Loucy (cell line): ENCODE results near the gene MEIKIN.

Experiments
- H2AFZ ChIP-seq: fragments of 200-600 bp; sonication (generic); 2 replicates; pipeline ENCODE4 v1.6.0; 2016; ENCODE audit warnings: antibody characterized with exemption, mild to moderate bottlenecking, low read length, moderate library complexity
- H3F3A ChIP-seq: fragments of 200-600 bp; 2 replicates; pipeline ENCODE4 v1.6.0; 2016; ENCODE audit warnings: antibody characterized with exemption, low read depth, mild to moderate bottlenecking
- H3K27me3 ChIP-seq: fragments of 200-600 bp; sonication (generic); 2 replicates; pipeline ENCODE4 v1.6.1; 2014; ENCODE audit warnings: low read length, mild to moderate bottlenecking; ENCODE audit not compliant: insufficient read depth, poor library complexity, severe bottlenecking
- H3K36me3 ChIP-seq: fragments of 200-600 bp; sonication (generic); 2 replicates; pipeline ENCODE4 v1.6.1; 2016; ENCODE audit warnings: low read length; ENCODE audit not compliant: insufficient read depth
- H3K4me1 ChIP-seq: fragments of 200-600 bp; sonication (generic); 2 replicates; pipeline ENCODE4 v1.5.1; 2014; ENCODE audit warnings: low read length, mild to moderate bottlenecking; ENCODE audit not compliant: insufficient read depth, poor library complexity, severe bottlenecking
- H3K4me2 ChIP-seq: fragments of 200-600 bp; sonication (generic); 2 replicates; pipeline ENCODE4 v1.6.0; 2014; ENCODE audit warnings: antibody characterized with exemption, low read length, low read depth, mild to moderate bottlenecking; ENCODE audit not compliant: poor library complexity, severe bottlenecking
- H3K4me3 ChIP-seq: fragments of 200-600 bp; sonication (generic); 2 replicates; pipeline ENCODE4 v1.5.1; 2014; ENCODE audit warnings: low read length, mild to moderate bottlenecking, mixed read lengths; ENCODE audit not compliant: poor library complexity, severe bottlenecking
- H3K79me2 ChIP-seq: fragments of 200-600 bp; sonication (generic); 2 replicates; pipeline ENCODE4 v1.6.1; 2014; ENCODE audit warnings: low read length; ENCODE audit not compliant: insufficient read depth
- H3K9ac ChIP-seq: fragments of 200-600 bp; sonication (generic); 2 replicates; pipeline ENCODE4 v1.6.0; 2014; ENCODE audit warnings: mild to moderate bottlenecking, low read depth, low read length, moderate library complexity; ENCODE audit not compliant: poor library complexity, severe bottlenecking
- H3K9me2 ChIP-seq: fragments of 200-600 bp; sonication (generic); replicated peaks from 2 replicates; pipeline ENCODE4 v1.6.1; 2016; ENCODE audit warnings: low read depth, low read length, mixed read lengths
- H3K9me3 ChIP-seq: fragments of 200-600 bp; sonication (generic); 2 replicates; pipeline ENCODE4 v1.6.1; 2014; ENCODE audit warnings: mild to moderate bottlenecking, antibody characterized with exemption, low read length, low read depth; ENCODE audit not compliant: insufficient read depth
- H4K20me1 ChIP-seq: fragments of 200-600 bp; sonication (generic); 2 replicates; pipeline ENCODE4 v1.6.0; 2014; ENCODE audit warnings: antibody characterized with exemption, low read length, mild to moderate bottlenecking; ENCODE audit not compliant: insufficient read depth, poor library complexity, severe bottlenecking
- EZH2phosphoT487 ChIP-seq: fragments of 200-600 bp; IDR thresholded peaks from 2 replicates; pipeline ENCODE4 v1.6.1; 2018; ENCODE audit warnings: antibody characterized with exemption, mild to moderate bottlenecking, moderate library complexity, borderline replicate concordance
- TF ChIP-seq, protein P1 (sequence below): fragments of 200-600 bp; sonication (generic); conservative IDR thresholded peaks from 2 replicates; pipeline ENCODE4 v1.5.1; 2014; ENCODE audit warnings: mild to moderate bottlenecking, antibody characterized with exemption, low read length

The MEIKIN gene

DNA sequence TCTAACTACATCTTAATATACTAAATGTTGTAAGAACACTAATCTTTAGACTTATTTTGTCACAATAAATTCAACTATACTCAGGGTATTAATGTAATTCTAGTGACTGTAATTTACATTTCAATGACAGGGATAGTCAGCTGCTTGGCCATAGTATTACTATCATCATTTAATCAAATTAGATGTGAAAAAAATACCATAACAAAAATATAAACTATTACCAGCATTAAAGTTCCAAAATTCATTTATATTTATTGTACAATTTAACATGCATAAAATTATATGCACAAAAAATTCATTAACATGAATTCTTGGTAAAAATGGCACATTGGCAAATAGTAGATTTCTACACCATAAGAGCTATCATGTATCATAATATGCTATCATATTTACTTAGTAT, 177.6 kb downstream of the MEIKIN start:
- Histone ChIP-seq H3K79me2 (peaks cover 91% of the 10 kb centered on the region), H3K4me1 (peaks cover 17% of the 10 kb centered on the region), H3K9me2 (no peaks in the 10 kb centered on the region), H2AFZ (no peak overlapping the region), H3K27me3 (no peaks in the 10 kb centered on the region), H3F3A (no peaks in the 10 kb centered on the region), H3K36me3 (peaks cover 11% of the 10 kb centered on the region; the same call in 1 of the 2 replicates), H3K4me3 (no peak overlapping the region), H3K9ac (no peak overlapping the region), H3K4me2 (no peak overlapping the region), H3K9me3 (no peaks in the 10 kb centered on the region), H4K20me1 (peaks cover 11% of the 10 kb centered on the region)
- TF ChIP-seq, protein P1, sequence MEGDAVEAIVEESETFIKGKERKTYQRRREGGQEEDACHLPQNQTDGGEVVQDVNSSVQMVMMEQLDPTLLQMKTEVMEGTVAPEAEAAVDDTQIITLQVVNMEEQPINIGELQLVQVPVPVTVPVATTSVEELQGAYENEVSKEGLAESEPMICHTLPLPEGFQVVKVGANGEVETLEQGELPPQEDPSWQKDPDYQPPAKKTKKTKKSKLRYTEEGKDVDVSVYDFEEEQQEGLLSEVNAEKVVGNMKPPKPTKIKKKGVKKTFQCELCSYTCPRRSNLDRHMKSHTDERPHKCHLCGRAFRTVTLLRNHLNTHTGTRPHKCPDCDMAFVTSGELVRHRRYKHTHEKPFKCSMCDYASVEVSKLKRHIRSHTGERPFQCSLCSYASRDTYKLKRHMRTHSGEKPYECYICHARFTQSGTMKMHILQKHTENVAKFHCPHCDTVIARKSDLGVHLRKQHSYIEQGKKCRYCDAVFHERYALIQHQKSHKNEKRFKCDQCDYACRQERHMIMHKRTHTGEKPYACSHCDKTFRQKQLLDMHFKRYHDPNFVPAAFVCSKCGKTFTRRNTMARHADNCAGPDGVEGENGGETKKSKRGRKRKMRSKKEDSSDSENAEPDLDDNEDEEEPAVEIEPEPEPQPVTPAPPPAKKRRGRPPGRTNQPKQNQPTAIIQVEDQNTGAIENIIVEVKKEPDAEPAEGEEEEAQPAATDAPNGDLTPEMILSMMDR, result no peak
- TF ChIP-seq EZH2phosphoT487, result no peak

DNA sequence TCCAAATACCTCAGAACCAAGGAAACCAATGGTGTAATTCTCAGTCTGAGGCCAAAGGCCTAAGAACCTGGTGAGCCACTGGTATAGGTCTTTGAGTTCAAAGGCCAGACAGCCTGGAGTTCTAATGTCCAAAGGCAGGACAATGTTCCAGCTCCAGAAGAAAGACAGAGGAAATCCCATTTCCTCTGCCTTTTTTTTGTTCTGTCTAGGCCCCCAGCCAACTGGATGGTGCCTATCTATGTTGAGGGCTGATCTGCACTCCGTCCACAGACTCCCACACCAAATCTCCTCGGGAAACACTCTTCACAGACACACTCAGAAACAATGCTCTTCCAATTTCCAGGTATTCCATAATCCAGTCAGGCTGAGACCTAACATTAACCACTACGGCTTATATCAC, 178.8 kb downstream of the MEIKIN start:
- H2AFZ ChIP-seq, result no peak overlapping the region
- H3K4me2 ChIP-seq, result no peak overlapping the region
- H3F3A ChIP-seq, result no peaks in the 10 kb centered on the region
- no peak overlapping the region for H3K9ac ChIP-seq
- H3K27me3 ChIP-seq, result no peaks in the 10 kb centered on the region
- TF ChIP-seq, protein P1, result no peak
- no peak for TF ChIP-seq EZH2phosphoT487
- H3K4me3 ChIP-seq, result no peak overlapping the region
- peaks cover 11% of the 10 kb centered on the region; the same call in 1 of the 2 replicates for H3K36me3 ChIP-seq
- peaks cover 9% of the 10 kb centered on the region for H4K20me1 ChIP-seq
- no peaks in the 10 kb centered on the region for H3K9me2 ChIP-seq
- peaks cover 91% of the 10 kb centered on the region for H3K79me2 ChIP-seq
- H3K4me1 ChIP-seq, result peaks cover 15% of the 10 kb centered on the region
- H3K9me3 ChIP-seq, result no peaks in the 10 kb centered on the region

DNA sequence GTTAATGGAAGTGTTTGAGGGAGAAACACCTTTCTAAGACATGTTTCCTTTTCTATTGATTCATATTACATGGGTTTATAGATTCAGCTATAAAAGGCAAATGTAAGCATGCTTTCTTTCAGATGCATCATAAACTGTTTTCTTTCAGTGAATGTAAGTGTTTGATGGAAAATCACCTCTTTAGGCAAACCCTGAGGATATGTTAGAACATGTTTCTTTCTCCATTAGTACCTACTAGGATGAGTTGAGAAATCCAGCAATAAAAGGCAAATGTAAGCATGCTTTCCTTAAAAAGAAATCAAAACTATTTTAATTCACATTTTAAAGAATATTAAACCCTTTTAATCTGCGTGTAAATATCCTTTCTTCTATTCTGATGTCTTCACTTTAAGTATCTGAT, 180.2 kb downstream of the MEIKIN start:
- Histone ChIP-seq H3F3A (no peaks in the 10 kb centered on the region), H3K4me2 (no peak overlapping the region), H3K4me3 (no peak overlapping the region), H4K20me1 (peaks cover 10% of the 10 kb centered on the region), H3K9ac (no peak overlapping the region), H3K27me3 (no peaks in the 10 kb centered on the region), H3K4me1 (peaks cover 6% of the 10 kb centered on the region), H3K36me3 (peaks cover 11% of the 10 kb centered on the region; the same call in 1 of the 2 replicates), H2AFZ (no peak overlapping the region), H3K9me3 (no peaks in the 10 kb centered on the region), H3K79me2 (peaks cover 92% of the 10 kb centered on the region), H3K9me2 (no peaks in the 10 kb centered on the region)
- TF ChIP-seq EZH2phosphoT487, result no peak

DNA sequence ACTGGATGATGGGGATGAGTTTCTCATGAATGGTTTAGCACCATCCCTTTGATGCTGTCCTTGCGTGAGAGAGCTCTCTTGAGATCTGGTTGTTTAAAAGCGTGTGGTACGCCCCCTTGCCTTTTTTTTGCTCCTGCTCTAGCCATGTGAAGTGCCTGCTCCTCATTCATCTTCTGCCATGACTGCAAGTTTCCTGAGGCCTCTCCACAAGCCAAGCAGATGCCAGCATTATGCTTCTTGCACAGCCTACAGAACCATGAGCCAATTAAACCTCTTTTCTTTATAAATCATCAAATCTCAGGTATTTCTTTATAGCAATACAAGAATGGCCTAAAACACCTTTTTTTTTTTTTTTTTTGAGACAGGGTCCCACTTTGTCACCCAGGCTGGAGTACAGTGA, 181.5 kb downstream of the MEIKIN start:
- H3K79me2 ChIP-seq, result peaks cover 95% of the 10 kb centered on the region
- H3K9ac ChIP-seq, result no peak overlapping the region
- no peak overlapping the region for H3K4me3 ChIP-seq
- H4K20me1 ChIP-seq, result peaks cover 6% of the 10 kb centered on the region
- H3K36me3 ChIP-seq, result peaks cover 11% of the 10 kb centered on the region; the same call in 1 of the 2 replicates
- H3F3A ChIP-seq, result no peaks in the 10 kb centered on the region
- TF ChIP-seq EZH2phosphoT487, result no peak
- TF ChIP-seq, protein P1, result no peak
- H3K27me3 ChIP-seq, result no peaks in the 10 kb centered on the region
- H3K9me2 ChIP-seq, result no peaks in the 10 kb centered on the region
- H3K4me1 ChIP-seq, result peaks cover 6% of the 10 kb centered on the region
- H3K9me3 ChIP-seq, result no peaks in the 10 kb centered on the region
- no peak overlapping the region for H3K4me2 ChIP-seq
- H2AFZ ChIP-seq, result no peak overlapping the region
